ENCODE data around the gene MDGA2.

MDGA2 gene

GRCh38 chr14:47269756-47270492, 405.5 kb downstream of the MDGA2 start:
- H3K4me3 ChIP-seq (ENCODE audit: low read depth, low read length), result no peak overlapping the region
- DNase-seq (ENCODE audit: low read depth), result peak; percentile 72
- TF ChIP-seq CTCF (conservative IDR thresholded peaks at IDR 0.05; ENCODE audit: low read depth, low read length), result no peak

GRCh38 chr14:47264842-47265241, 410.6 kb downstream of the MDGA2 start:
- no peak for TF ChIP-seq CTCF (conservative IDR thresholded peaks at IDR 0.05; ENCODE audit: low read depth, low read length)
- H3K4me3 ChIP-seq (ENCODE audit: low read depth, low read length), result no peak overlapping the region
- no peak for DNase-seq (ENCODE audit: low read depth)

- no peak for TF ChIP-seq CTCF (conservative IDR thresholded peaks at IDR 0.05; ENCODE audit: low read depth, low read length)
- peak; percentile 9 for DNase-seq (ENCODE audit: low read depth)
- no peak overlapping the region for H3K4me3 ChIP-seq (ENCODE audit: low read depth, low read length)
Measured at GRCh38 chr14:47262801-47263200, 412.6 kb downstream of the MDGA2 start.

GRCh38 chr14:47261350-47261749, 414.1 kb downstream of the MDGA2 start:
- no peak for DNase-seq (ENCODE audit: low read depth)
- TF ChIP-seq CTCF (conservative IDR thresholded peaks at IDR 0.05; ENCODE audit: low read depth, low read length), result no peak
- H3K4me3 ChIP-seq (ENCODE audit: low read depth, low read length), result no peak overlapping the region

GRCh38 chr14:47259796-47260195, 415.6 kb downstream of the MDGA2 start:
- no peak for DNase-seq (ENCODE audit: low read depth)
- no peak overlapping the region for H3K4me3 ChIP-seq (ENCODE audit: low read depth, low read length)
- TF ChIP-seq CTCF (conservative IDR thresholded peaks at IDR 0.05; ENCODE audit: low read depth, low read length), result no peak

- no peak overlapping the region for H3K4me3 ChIP-seq (ENCODE audit: low read depth, low read length)
- no peak for DNase-seq (ENCODE audit: low read depth)
- TF ChIP-seq CTCF (conservative IDR thresholded peaks at IDR 0.05; ENCODE audit: low read depth, low read length), result no peak
Measured at GRCh38 chr14:47257013-47257412, 418.4 kb downstream of the MDGA2 start.

GRCh38 chr14:47252802-47253201, 422.6 kb downstream of the MDGA2 start:
- no peak for TF ChIP-seq CTCF (conservative IDR thresholded peaks at IDR 0.05; ENCODE audit: low read depth, low read length)
- H3K4me3 ChIP-seq (ENCODE audit: low read depth, low read length), result no peak overlapping the region
- DNase-seq (ENCODE audit: low read depth), result no peak
